ENCODE measurements around the gene NOL11.
"Not testable (repeated sequence)": the region's sequence is repeated elsewhere in the genome, so short reads cannot be mapped to it uniquely, and the experiment has no call there.

NOL11 gene

GRCh38 chr17:67756766-67757165, 39.0 kb downstream of the NOL11 start:
- not testable (repeated sequence) for DNase-seq

DNA sequence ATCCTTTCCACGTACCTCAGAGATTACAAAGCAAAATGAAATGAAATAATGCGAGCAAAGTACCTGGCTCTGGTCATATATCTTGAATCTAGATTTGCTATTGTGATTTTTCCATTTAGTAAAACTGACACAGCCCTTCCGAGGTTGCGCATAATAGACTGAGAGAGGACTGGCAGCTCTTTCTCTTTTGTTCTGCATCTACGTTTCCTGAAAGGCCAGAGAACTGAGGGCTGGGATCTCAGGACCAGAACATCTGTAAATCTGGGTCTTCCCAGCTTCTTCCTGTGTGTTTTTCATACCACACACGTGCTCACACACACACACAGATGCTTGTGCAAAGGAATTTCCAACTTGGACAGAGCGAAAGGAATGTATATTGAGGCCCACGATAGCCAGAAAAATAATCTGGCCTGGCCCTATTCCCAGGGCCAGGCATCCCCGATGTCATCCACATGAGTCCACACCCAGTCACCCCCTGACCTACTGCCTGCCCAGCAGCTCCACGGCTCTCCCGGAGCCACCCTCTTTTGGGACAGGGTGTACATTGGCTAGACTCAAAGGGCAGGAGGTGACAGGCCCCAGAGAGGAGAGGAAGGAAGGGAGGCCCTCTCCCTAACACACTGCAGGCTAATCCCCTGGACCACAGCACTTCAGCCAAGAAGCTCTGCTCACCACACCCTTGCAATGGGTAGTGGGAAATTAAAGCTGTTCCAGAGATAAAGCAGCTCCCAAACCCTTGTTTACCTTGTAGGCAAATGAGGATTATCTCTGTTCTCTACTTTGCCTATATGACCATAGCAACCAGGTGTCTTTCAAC, 41.8 kb downstream of the NOL11 start:
- DNase-seq = no peak

DNA sequence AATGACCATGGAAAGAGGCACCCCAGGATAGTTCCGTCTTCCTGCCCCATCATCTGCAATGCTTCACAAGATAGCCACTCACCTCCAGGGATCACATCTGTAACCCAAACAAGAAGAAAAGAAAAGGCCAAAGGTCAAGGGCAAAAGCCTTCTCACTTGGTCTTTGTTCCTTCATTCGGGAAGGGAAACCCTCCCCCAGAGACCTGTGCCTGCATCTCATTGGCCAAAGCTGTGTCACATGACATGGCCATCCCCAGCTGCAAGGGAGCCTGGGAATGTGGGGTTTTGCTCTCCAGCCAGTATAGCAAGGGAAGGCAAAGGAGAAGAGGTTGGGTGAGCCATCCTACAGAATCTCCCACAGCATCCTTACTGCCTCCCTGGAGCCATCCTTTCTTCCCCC, 47.9 kb downstream of the NOL11 start:
- no peak for DNase-seq

GRCh38 chr17:67769231-67769630, 51.5 kb downstream of the NOL11 start:
- DNase-seq = no peak

GRCh38 chr17:67770539-67770938, 52.8 kb downstream of the NOL11 start:
- DNase-seq = no peak

GRCh38 chr17:67772679-67773078, 54.9 kb downstream of the NOL11 start:
- no peak for DNase-seq

DNA sequence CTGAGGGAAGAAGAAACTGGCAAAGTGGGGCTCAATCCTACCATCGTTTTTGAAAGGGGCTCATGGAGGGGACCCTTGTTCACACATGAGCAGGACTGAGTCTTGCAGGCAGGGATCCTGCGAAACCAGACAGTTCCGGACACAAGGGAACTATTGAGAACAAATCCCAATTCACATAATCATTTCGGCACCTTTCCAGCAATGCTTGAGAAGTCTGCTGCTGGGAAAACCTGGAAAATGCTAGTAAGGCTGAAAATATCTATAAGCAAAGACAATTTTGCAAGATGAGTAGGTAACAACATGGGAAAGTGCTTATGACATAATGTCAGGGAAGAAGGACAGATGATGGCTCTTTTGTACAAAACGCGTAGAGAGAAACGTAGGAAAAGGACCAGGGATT, 55.5 kb downstream of the NOL11 start:
- DNase-seq = no peak

- DNase-seq = no peak
These were observed 61.4 kb downstream of the NOL11 start for GRCh38 chr17:67779098-67779672.

GRCh38 chr17:67784364-67785121, 66.8 kb downstream of the NOL11 start:
- no peak for DNase-seq

- no peak for DNase-seq
These were observed 67.4 kb downstream of the NOL11 start for GRCh38 chr17:67785122-67785477.

GRCh38 chr17:67785504-67785903, 67.8 kb downstream of the NOL11 start:
- DNase-seq = no peak

Measured in NCI-H1417 treated with DMSO at 0.1 percent for 48 hours (cell line).